Activated CD4-positive, alpha-beta T cell treated with anti-CD3 and anti-CD28 coated beads for 1 hour (primary cell): ENCODE data around the gene SETD1B.

Experiments used
- DNase-seq: peaks from one replicate; pipeline ENCODE4 v3.0.0-alpha.2; 2020

The SETD1B gene

GRCh38 chr12:121796855-121797751, 6.7 kb upstream of the SETD1B start:
- no peak for DNase-seq

- no peak for DNase-seq
These were observed 5.6 kb upstream of the SETD1B start for GRCh38 chr12:121797937-121798786.

- no peak for DNase-seq
These were observed 5.0 kb upstream of the SETD1B start for GRCh38 chr12:121798787-121799155.

- no peak for DNase-seq
These were observed 4.5 kb upstream of the SETD1B start for GRCh38 chr12:121799156-121799841.

GRCh38 chr12:121799842-121800693, 3.7 kb upstream of the SETD1B start:
- peak; percentile 68 for DNase-seq

- DNase-seq, result peak; percentile 62
These were observed 2.9 kb upstream of the SETD1B start for GRCh38 chr12:121800694-121801594.

GRCh38 chr12:121801595-121802484, 2.0 kb upstream of the SETD1B start:
- DNase-seq, result no peak

GRCh38 chr12:121802485-121802842, 1.3 kb upstream of the SETD1B start:
- DNase-seq, result no peak

GRCh38 chr12:121802843-121803698, 738 bp upstream of the SETD1B start:
- DNase-seq, result peak; percentile 78

GRCh38 chr12:121804417-121805111, 755 bp downstream of the SETD1B start:
- peak; percentile 47 for DNase-seq

- DNase-seq, result no peak
These were observed 1.6 kb downstream of the SETD1B start for GRCh38 chr12:121805171-121806008.

GRCh38 chr12:121806009-121806545, 2.3 kb downstream of the SETD1B start:
- DNase-seq, result no peak

GRCh38 chr12:121806546-121807423, 3.0 kb downstream of the SETD1B start:
- no peak for DNase-seq

- no peak for DNase-seq
These were observed 4.0 kb downstream of the SETD1B start for GRCh38 chr12:121807642-121808347.

GRCh38 chr12:121808623-121809022, 4.8 kb downstream of the SETD1B start:
- no peak for DNase-seq

- no peak for DNase-seq
These were observed 5.9 kb downstream of the SETD1B start for GRCh38 chr12:121809712-121810116.
